ENCODE data around the gene LRFN5. TPM values are rescaled to one million over a fixed set of nuclear protein-coding genes. Genes with fewer than 3 reads are reported as not detected.

LRFN5 gene
- total RNA-seq, 1 experiment from 2014 or later: not detected

- Mint-ChIP-seq H3K4me1 (ENCODE audit: low read depth, unreplicated experiment) (no peaks in the 10 kb centered on the region), H3K27me3 (ENCODE audit: unreplicated experiment) (no peaks in the 10 kb centered on the region), H3K27ac (ENCODE audit: unreplicated experiment) (no peak overlapping the region), H3K4me3 (ENCODE audit: low read depth, unreplicated experiment) (no peak overlapping the region), H3K9me3 (ENCODE audit: low read depth, unreplicated experiment) (no peaks in the 10 kb centered on the region), H3K36me3 (ENCODE audit: insufficient read depth, unreplicated experiment) (no peaks in the 10 kb centered on the region)
- no peak for DNase-seq
- no peak for TF ChIP-seq CTCF (IDR thresholded peaks at IDR 0.05; ENCODE audit: unreplicated experiment)
- no TSS peak for BruUV-seq (replicated peaks)
- intact Hi-C loops (cut with micrococcal nuclease; ENCODE audit: unreplicated experiment): no loop called here
- CTCF ChIA-PET: no interaction called here
Observed at GRCh38 chr14:41623736-41624135, 17.1 kb downstream of the LRFN5 start.

- Mint-ChIP-seq H3K4me3 (ENCODE audit: low read depth, unreplicated experiment) (no peak overlapping the region), H3K27me3 (ENCODE audit: unreplicated experiment) (no peaks in the 10 kb centered on the region), H3K4me1 (ENCODE audit: low read depth, unreplicated experiment) (no peaks in the 10 kb centered on the region), H3K27ac (ENCODE audit: unreplicated experiment) (no peak overlapping the region), H3K9me3 (ENCODE audit: low read depth, unreplicated experiment) (peaks cover 3% of the 10 kb centered on the region), H3K36me3 (ENCODE audit: insufficient read depth, unreplicated experiment) (no peaks in the 10 kb centered on the region)
- intact Hi-C loops (cut with micrococcal nuclease; ENCODE audit: unreplicated experiment): no loop called here
- DNase-seq: no peak
- no peak for TF ChIP-seq CTCF (IDR thresholded peaks at IDR 0.05; ENCODE audit: unreplicated experiment)
- no TSS peak for BruUV-seq (replicated peaks)
- CTCF ChIA-PET: no interaction called here
Observed at GRCh38 chr14:41629876-41630275, 23.2 kb downstream of the LRFN5 start.

GRCh38 chr14:41634286-41634685 lies 27.6 kb downstream of the LRFN5 start:
- intact Hi-C loops (cut with micrococcal nuclease; ENCODE audit: unreplicated experiment): no loop called here
- peaks cover 3% of the 10 kb centered on the region for H3K9me3 Mint-ChIP-seq (ENCODE audit: low read depth, unreplicated experiment)
- CTCF ChIA-PET: no interaction called here
- no peaks in the 10 kb centered on the region for H3K27me3 Mint-ChIP-seq (ENCODE audit: unreplicated experiment)
- TF ChIP-seq CTCF (IDR thresholded peaks at IDR 0.05; ENCODE audit: unreplicated experiment): no peak
- H3K36me3 Mint-ChIP-seq (ENCODE audit: insufficient read depth, unreplicated experiment): no peaks in the 10 kb centered on the region
- DNase-seq: no peak
- H3K4me3 Mint-ChIP-seq (ENCODE audit: low read depth, unreplicated experiment): no peak overlapping the region
- BruUV-seq (replicated peaks): no TSS peak
- H3K4me1 Mint-ChIP-seq (ENCODE audit: low read depth, unreplicated experiment): no peaks in the 10 kb centered on the region
- no peak overlapping the region for H3K27ac Mint-ChIP-seq (ENCODE audit: unreplicated experiment)

- TF ChIP-seq CTCF (IDR thresholded peaks at IDR 0.05; ENCODE audit: unreplicated experiment): no peak
- Mint-ChIP-seq H3K36me3 (ENCODE audit: insufficient read depth, unreplicated experiment) (no peaks in the 10 kb centered on the region), H3K27me3 (ENCODE audit: unreplicated experiment) (no peaks in the 10 kb centered on the region), H3K27ac (ENCODE audit: unreplicated experiment) (no peak overlapping the region), H3K4me1 (ENCODE audit: low read depth, unreplicated experiment) (no peaks in the 10 kb centered on the region), H3K4me3 (ENCODE audit: low read depth, unreplicated experiment) (no peak overlapping the region), H3K9me3 (ENCODE audit: low read depth, unreplicated experiment) (no peaks in the 10 kb centered on the region)
- no TSS peak for BruUV-seq (replicated peaks)
- DNase-seq: no peak
- intact Hi-C loops (cut with micrococcal nuclease; ENCODE audit: unreplicated experiment): no loop called here
- CTCF ChIA-PET: no interaction called here
Observed at GRCh38 chr14:41636492-41637392, 30.1 kb downstream of the LRFN5 start.

Data from Calu3 (cell line).